GM21737 (cell line): ENCODE measurements around the gene CACNA2D3.

Experiments used
- ATAC-seq: cut with Tn5 transposase; IDR thresholded peaks from one replicate; pipeline ENCODE4 v1.9.1; 2021; ENCODE audit warnings: mild to moderate bottlenecking, moderate library complexity; ENCODE audit not compliant: unreplicated experiment

Gene CACNA2D3

DNA sequence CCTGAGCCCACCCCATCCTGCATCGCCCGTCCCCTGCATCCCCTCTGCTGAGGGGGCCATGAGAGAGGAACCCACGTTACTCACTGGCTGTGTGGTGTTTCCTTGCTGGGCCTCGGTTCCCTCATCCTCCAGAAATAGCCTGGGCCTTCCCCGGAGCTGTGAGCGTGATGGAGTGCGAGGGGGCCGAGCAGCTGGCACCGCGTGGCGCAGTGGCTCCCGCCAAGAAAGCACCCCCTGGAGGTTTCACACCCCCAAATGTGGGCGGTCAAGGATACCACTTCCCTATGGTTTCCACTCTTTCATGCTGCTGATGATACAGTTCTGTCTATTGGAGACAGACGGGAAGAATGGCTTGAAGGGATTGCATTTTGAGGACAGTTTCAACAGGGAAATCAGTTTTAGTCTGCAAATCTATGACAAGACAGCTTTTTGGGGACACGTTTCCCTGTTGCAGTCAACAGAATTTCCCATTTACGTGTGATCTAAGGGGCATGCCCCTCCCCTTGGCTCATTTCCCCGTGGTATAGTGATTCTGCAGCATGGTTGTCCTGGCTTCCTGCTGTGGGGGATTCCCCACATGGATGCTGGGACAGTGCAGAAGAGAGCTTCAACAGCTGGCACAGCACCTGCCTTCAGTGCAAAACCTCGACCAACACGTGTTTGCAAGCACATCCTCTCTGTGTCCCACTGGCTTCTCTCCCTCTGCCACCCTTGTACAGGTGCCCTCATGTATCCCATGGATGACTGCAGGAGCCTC, 428.0 kb downstream of the CACNA2D3 start:
- no peak for ATAC-seq

DNA sequence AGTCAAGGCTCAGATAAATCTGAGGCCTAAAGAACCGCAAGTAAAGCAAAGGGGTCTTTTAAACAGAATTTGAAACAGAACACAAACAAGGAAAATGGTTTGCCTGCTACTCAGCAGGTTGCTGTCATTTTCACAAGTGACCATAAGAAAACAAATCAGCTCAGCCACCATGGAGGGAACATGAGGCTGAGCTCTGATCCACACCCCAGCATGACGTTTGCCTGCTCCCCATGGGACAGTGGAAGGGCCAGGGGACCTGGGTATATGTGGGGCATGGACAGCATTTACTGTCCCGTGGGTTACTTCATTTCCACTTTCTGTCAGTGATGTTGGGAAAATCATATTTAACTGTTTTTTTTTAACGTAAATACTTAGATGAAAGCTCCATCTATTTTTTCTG, 434.3 kb downstream of the CACNA2D3 start:
- no peak for ATAC-seq

DNA sequence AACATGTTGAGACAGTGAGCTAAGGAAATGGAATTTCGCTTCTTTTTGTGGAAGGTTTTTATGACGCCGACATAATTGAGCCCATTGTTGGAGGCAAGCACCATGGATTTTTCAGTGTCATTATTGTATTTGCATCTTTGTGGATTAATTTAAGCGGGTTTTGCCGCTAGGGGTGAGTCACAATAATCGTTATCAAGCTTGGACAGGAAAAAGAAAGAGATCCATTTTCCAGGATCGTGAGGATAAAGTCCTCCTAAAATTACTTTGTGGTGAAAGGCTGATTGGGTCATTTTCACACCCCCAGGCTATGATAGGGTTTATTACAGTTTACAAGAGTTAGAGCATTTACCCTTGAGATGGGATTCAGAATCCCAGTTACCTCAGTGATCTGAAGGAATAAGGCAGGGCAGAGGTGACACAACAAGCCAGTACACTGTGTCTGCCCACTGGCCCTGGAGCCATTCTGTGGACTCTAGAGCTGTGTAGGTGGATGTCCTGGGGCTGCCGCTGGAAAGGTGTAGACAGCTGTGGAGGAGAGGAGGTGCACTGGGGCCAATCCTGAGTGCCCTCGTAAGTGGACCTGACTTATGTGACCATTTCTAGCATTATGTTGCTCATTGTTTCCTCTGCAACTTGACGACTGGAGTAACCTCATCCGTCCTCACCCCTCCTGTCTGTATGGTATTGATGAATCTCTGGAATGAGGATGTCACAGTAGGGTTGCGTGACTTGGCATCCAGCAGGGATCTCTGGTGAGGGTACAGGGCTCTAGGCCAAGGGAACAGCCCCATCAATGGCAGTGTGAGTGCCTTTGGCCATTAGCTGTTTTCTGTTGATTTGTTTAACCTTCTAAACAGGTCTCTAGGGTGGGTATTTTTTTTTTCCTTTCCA, 435.4 kb downstream of the CACNA2D3 start:
- no peak for ATAC-seq

DNA sequence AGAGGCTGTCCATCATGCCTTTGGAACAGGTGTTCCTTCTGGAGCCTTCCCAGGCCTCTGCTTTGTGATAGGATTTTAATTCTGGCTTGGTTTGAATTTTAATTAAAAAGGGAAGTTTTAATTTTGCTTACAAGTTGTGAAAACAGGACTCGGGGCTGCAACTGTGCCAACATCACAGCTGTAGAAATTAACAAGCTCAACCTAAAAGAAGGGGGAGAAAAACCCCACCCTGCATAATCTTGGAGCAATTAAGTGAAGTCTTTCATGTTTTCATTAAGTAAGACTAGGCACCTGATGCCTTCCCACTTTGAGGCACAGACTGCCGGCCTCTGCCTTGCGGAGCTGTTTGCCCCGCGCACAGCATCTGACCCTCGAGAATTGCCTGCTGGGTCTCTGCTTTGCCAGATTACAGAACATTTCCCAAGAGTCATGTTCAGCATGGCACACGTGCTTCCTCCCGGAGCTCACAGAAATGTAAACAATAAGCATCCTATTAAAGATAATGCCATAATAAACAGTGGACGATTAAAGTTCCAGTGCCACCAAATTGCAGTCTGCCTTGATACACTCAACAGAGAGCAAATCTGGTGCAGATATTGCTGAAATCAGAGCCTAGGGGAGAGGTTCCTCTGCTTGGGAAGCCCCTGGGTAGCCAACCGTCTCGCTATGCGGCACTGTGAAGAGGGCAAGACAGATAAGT, 441.3 kb downstream of the CACNA2D3 start:
- no peak for ATAC-seq

DNA sequence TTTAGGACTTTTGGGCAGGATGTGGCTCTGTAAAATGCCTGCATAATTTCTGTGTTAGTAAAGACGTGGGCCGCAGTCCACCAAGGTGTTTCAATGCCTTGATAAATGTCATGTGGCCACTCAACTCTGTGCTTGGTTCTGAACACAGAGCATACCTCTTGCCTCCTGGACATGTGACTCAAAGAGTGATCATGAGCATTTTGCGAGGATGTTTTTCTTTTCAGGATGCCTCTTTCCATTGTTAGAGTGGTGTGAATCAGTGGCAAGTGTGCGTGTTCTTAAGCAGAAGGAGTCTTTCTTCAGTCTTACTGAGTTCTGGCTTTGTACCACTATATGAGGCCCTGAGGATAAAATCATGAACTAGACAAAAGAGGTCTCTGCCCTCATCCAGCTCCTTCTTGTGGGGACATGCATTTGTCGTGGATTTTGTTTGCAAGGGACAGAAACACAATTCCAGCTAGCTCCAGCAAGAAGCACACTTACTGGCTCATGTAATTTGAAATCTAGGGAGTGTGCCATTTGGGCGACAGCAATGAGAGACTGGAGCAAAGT, 442.1 kb downstream of the CACNA2D3 start:
- ATAC-seq, result no peak

DNA sequence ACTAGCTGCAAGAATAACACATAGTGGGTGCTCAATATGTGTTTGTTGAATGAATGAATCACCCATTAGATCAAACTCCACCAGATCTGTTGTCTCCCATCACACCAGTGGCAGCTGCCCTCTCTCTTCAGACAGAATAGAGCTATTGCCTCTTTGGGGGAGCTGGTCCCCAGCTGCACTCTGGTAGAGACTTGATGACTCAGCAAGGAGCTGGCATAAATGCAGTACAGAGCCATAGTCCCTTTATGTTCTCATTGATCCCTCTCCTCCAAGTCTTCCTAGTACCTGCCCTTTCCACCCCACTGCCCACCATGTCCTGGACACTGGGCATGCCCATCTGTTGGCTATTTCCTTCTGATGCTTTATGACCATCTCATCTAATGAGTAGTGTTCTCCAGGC, 443.6 kb downstream of the CACNA2D3 start:
- no peak for ATAC-seq

DNA sequence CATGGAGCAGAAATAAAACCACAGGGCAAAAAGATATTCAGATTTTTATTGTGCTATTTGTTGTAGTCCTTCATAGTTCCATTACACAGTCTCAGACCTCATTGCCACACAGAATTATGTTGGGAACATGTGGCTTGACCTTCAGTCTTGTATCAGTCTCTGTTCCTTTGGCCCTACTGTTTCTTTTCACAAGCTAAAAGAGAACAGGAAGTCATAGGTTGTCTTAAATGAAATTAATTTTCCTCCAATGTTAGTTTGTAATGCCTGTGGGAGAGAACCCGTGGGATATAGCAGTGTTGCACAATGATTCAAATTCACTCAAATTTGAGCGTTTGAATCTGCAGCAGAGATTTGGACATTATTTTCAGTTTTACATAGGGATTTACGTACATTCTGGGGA, 445.6 kb downstream of the CACNA2D3 start:
- no peak for ATAC-seq

DNA sequence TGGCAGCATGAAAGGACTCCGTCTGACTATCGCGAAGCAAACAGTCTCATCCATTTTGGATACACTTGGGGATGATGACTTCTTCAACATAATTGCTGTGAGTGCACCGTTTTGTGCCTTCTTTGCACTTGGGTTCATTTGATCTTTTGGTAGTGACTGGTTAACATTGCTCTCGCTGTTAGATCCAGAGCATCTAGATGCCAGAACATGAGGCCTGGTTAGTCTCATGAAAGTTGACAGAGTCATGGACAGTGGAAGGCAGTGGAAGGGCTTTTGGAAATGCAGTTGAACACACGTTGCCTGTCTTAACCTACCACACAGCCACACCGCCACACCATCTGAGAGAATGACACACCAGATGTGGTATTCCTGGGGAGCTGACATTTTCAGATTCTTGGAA, 447.7 kb downstream of the CACNA2D3 start:
- ATAC-seq, result no peak

DNA sequence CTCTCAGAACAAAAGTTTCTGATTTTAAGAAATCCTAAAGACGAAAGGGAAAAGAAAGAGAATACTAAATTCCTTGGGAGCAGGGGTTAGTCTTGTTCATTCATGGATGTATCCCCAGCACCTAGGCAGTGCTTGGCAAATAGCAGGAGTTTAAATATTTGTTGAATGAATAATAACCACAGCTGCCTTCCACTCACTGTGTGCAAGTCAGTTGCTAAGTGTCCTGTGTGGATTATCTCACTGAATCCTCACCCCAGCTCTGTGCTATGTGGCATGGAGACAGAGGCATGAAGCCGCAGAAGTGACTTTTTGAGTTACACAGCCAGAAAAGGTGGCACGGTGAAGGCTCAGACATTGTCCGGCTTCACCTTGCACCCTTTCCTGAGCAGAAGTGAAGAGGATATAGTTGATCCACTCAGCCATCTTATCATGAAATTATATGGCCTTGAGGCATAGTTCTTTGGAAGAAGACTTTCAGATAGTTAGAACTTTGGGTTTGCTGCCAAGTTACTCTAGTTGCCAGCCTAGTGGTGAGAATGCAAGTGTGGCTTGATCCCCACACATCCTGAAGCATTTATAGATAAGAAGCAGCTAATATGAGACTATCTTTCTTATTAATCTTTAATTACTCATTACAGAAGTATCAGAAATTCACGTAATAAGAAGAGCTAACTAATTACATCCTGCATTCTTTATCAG, 450.0 kb downstream of the CACNA2D3 start:
- ATAC-seq, result no peak

DNA sequence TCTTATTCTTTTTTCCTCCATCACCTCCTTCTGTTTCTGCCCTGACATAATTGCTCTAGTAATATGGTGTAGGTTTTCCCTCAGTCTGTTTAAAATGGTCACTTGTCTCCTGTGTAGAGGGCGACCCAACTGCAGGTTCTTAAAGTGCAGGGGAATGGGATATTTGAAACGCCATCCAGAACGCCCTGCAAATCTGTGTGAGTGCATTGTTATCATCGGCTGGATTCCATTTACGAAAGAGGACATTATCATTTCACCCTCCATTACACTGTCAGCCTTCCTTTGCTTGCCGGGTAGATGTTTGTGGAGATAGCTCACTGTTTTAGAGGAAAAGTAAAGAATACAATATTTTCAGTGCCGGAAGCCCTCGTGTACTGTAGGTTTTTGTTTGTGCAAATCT, 451.5 kb downstream of the CACNA2D3 start:
- ATAC-seq, result no peak

DNA sequence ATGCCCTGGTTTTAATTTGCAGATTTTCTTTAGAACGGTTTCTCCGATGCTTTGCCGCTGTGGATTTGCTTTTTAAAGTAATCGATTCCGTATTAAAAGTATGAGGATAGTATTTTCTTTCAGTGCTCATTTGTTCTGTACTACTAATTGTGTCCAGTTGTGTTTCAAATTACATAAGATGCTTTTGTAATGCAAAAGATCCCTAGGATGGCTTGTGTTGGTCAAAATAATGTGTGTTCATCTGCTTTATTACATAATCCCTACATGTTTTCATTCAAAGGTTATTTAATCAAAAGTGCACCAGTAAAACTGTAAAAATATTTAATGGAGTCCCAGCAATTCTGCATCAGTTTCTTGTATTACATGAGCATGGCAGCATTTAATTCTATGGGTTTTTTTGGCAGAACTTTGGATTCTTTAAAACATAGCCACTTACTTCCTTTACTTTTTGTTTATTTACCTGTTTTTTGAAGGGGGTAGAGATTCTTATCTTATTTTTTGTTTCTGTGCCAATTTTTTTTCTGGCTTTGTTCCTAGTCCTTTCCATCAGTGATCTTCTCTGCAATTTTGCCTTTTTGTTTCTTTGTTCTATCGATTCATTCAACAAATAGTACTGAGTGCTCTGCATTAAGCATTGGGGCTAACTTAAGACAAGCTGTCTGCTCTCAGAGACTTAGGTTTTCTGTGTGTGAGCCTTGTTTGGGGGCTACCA, 452.7 kb downstream of the CACNA2D3 start:
- ATAC-seq, result no peak

DNA sequence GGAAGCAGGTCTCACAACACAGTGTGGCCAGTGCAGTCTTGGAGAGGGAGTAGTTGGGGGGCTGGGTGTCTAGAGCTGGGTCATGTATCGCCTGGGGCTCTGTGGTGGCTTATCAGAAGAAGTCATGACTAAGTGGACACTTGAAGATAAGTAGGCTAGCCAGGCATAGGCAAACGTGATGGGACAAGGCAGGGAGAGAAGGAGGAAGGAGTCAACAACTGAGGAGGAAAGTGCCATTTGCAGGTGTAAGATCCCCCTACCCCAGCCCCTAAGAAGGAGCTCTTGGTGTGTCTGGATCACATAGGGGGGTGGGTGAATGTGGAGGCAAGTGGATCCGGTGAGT, 453.2 kb downstream of the CACNA2D3 start:
- no peak for ATAC-seq

DNA sequence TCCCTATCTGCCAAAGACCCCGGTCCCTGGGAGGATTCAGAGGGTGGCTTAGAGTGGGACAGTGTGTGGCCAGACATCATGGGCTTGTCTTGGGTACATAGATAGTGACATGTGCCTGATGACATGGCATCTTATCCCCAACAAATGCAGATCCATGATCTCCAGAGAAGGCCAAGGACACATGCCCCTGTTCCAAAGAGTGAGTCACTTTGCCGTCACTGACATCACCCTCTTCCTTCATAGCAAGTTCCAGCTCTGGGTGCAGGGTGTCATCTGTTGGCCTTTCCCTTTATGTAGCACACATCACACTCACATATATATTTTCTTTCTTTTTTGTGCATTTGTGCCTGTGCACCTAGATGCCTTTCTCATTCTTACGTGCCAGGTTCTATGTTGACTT, 455.0 kb downstream of the CACNA2D3 start:
- no peak for ATAC-seq

DNA sequence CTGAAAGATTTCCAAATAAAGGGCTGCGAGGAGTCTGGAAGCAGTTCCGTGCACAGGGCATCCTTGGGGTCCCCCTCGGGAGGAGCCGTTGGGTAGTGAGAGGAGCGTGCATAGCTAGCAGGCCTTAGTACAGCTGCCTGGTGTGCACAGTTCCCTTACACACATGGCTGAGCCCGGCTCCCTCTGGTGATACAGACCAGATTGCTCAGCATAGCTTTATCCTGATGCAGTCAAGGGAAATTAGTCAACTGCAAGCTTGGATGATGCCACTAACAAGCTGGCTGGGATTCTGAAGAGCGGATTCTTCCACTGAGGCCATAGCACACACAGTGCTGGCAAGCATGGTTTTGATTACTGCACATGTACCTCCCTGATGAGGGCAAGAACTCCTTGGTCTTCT, 456.1 kb downstream of the CACNA2D3 start:
- no peak for ATAC-seq

DNA sequence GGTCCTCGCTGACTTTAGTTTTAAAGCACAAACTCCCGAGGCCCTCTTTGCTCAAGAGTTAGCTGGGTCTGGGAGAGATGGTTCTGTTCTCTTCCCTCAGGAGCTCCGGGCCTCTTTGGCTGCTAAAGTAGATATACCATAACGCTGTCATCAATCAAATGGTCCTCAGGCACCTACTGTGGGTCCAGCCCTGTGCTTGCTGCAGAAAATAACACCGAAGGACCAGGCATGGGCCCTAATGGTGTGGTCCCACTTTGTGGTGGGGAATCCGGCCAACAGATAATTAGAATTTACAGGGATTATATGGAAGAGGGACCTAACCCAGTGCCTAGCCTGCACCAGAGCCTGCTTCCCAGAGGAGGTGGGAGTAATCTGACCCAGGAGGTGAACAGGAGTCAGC, 458.1 kb downstream of the CACNA2D3 start:
- no peak for ATAC-seq

DNA sequence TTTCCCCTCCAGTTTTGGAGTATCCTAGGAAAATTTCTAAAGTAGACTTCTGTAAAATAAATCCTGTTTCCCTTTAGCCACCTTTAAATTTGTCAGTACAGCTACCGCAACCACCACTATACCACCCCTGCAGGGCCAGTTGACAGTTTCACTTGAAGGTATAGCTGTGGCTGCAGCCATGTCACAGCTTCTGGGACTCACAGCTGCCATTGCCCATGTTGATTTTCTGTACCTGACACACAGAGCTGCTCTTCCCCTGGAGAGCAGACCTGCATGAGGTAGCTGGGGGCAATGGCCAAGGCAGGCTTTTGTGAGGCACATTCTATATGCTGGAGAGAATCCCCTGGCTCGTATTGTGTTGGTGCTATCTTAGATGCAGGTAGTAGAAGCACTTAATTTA, 460.1 kb downstream of the CACNA2D3 start:
- no peak for ATAC-seq

DNA sequence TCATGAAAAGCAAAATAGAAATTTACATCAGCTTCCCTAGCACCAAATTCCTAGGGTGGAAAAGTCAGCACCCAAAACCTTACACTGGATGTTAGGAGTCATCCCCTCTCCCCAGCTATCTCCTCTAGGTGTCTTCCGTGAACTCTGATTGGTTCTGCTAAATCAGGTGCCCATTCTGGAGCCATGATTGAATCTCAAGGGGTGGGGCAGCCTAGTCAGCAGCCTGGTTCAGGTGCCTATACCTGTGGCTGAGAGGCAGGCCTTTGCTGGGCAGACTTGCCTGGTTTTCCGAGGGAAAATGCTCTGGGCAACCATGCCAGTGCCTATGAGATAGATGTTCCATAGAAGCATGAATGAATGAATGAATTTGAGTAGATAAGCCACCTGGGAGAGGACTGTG, 468.8 kb downstream of the CACNA2D3 start:
- no peak for ATAC-seq

DNA sequence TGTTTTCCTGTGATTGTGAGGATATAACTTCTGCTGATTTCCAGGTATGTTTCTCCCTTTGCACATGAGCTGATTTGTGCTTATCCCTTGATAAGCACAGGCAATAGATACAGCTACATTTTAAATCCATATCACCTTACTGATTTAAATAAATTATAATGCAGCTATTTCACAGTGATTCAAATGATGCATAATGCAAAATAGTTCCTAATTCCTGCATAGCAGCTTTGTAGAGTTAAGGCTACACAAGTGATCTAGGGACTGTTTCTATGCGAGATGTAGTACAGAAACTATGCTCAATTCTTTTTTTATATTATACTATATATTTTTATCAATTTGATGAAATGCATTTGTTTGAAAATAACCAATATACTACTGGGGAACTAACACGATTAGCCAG, 471.3 kb downstream of the CACNA2D3 start:
- ATAC-seq, result no peak

DNA sequence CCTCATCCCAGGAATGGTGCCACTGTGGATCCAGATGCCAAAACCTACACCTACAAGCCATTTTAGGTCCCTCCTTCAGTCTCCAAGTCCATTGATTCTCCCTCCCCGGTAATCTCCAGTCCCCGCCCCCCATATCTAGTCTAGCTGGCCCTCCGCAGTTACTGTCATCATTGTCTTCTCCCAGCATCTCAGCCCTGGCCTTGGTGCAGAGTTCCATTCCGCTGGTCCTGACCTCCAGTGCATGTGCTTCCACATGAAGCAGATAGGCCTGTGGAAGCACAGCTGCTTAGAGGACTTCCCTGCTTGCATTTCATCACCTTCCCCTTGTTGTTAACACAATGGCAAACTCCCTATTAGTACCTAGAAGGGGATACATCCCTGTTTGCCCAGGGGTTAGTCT, 473.7 kb downstream of the CACNA2D3 start:
- ATAC-seq, result no peak

DNA sequence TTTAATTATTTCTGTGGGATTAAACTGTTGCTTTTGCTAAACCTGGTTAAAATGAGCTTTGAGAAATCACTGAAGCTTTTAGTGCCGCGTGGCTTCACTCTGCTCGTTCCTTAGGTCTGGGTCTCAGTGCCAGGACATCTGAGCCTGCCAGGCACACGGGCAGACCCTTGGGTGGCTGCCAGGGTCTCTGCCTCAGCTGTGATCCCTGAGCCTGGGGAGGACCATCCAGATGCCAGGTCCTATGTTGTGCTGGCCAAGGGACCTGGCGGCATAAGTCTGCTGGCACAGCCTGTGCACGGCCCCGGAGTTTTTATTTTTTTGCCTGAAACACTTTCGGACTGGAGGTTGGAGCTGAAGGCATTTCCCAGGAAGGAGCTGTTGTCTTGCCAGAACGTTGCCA, 477.4 kb downstream of the CACNA2D3 start:
- no peak for ATAC-seq
